ENCODE results near the gene ATL2.

The ATL2 gene

GRCh38 chr2:38362232-38362631, 14.8 kb downstream of the ATL2 start:
- no peak for DNase-seq
- Histone ChIP-seq H3K4me3 (ENCODE audit: low read depth, low read length) (no peak overlapping the region), H3K27me3 (ENCODE audit: insufficient read depth, low read depth, severe bottlenecking) (no peaks in the 10 kb centered on the region), H3K36me3 (peaks cover 5% of the 10 kb centered on the region; the same call in 1 of the 2 replicates), H3K9me3 (ENCODE audit: severe bottlenecking) (no peaks in the 10 kb centered on the region), H3K27ac (no peak overlapping the region)
- TF ChIP-seq, protein P1, sequence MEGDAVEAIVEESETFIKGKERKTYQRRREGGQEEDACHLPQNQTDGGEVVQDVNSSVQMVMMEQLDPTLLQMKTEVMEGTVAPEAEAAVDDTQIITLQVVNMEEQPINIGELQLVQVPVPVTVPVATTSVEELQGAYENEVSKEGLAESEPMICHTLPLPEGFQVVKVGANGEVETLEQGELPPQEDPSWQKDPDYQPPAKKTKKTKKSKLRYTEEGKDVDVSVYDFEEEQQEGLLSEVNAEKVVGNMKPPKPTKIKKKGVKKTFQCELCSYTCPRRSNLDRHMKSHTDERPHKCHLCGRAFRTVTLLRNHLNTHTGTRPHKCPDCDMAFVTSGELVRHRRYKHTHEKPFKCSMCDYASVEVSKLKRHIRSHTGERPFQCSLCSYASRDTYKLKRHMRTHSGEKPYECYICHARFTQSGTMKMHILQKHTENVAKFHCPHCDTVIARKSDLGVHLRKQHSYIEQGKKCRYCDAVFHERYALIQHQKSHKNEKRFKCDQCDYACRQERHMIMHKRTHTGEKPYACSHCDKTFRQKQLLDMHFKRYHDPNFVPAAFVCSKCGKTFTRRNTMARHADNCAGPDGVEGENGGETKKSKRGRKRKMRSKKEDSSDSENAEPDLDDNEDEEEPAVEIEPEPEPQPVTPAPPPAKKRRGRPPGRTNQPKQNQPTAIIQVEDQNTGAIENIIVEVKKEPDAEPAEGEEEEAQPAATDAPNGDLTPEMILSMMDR (IDR thresholded peaks at IDR 0.05; ENCODE audit: low read depth, low read length), result no peak

GRCh38 chr2:38360177-38360576, 16.9 kb downstream of the ATL2 start:
- Histone ChIP-seq H3K27me3 (ENCODE audit: insufficient read depth, low read depth, severe bottlenecking) (no peaks in the 10 kb centered on the region), H3K36me3 (peaks cover 5% of the 10 kb centered on the region; the same call in 1 of the 2 replicates), H3K27ac (no peak overlapping the region), H3K9me3 (ENCODE audit: severe bottlenecking) (no peaks in the 10 kb centered on the region), H3K4me3 (ENCODE audit: low read depth, low read length) (no peak overlapping the region)
- DNase-seq, result no peak
- TF ChIP-seq, protein P1 (IDR thresholded peaks at IDR 0.05; ENCODE audit: low read depth, low read length), result no peak

- DNase-seq, result no peak
- H3K4me3 ChIP-seq (ENCODE audit: low read depth, low read length), result no peak overlapping the region
These were observed 23.7 kb downstream of the ATL2 start for GRCh38 chr2:38353402-38353801.

DNA sequence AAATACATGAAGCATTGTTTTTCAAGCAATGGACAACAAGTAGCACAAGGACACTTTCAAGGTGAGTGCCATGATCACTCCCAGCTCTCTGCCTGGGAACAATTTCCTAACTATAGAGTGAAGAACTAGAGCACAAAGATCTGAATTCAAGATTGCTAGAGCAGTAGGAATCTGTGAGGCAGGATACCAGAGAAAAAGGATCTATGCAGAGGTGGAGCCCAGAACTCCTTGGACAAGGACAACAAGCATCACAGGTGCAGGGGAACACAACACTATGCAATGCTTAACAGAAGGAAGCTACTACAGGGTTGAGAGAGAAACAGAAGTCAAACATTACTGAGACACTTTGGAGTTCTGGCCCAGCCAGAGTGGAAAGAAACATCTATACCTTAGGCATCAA, 24.7 kb downstream of the ATL2 start:
- H3K4me3 ChIP-seq (ENCODE audit: low read depth, low read length), result no peak overlapping the region
- H3K36me3 ChIP-seq, result peaks cover 5% of the 10 kb centered on the region
- TF ChIP-seq, protein P1 (IDR thresholded peaks at IDR 0.05; ENCODE audit: low read depth, low read length), result no peak
- H3K27me3 ChIP-seq (ENCODE audit: insufficient read depth, low read depth, severe bottlenecking), result no peaks in the 10 kb centered on the region
- no peak overlapping the region for H3K27ac ChIP-seq
- no peak for DNase-seq
- H3K9me3 ChIP-seq (ENCODE audit: severe bottlenecking), result no peaks in the 10 kb centered on the region

More at GRCh38 chr2:38353402-38353801, 23.7 kb downstream of the ATL2 start:
- no peaks in the 10 kb centered on the region for H3K27me3 ChIP-seq (ENCODE audit: insufficient read depth, low read depth, severe bottlenecking)
- H3K36me3 ChIP-seq, result peaks cover 9% of the 10 kb centered on the region
- no peaks in the 10 kb centered on the region for H3K9me3 ChIP-seq (ENCODE audit: severe bottlenecking)
- no peak overlapping the region for H3K27ac ChIP-seq
- TF ChIP-seq, protein P1 (IDR thresholded peaks at IDR 0.05; ENCODE audit: low read depth, low read length), result no peak

- H3K36me3 ChIP-seq, result peaks cover 23% of the 10 kb centered on the region
- TF ChIP-seq, protein P1 (IDR thresholded peaks at IDR 0.05; ENCODE audit: low read depth, low read length), result no peak
- no peak overlapping the region for H3K4me3 ChIP-seq (ENCODE audit: low read depth, low read length)
These were observed 31.6 kb downstream of the ATL2 start for GRCh38 chr2:38345323-38346038.

GRCh38 chr2:38344813-38345212, 32.3 kb downstream of the ATL2 start:
- TF ChIP-seq, protein P1 (IDR thresholded peaks at IDR 0.05; ENCODE audit: low read depth, low read length), result no peak
- H3K36me3 ChIP-seq, result peaks cover 28% of the 10 kb centered on the region
- H3K9me3 ChIP-seq (ENCODE audit: severe bottlenecking), result no peaks in the 10 kb centered on the region
- no peak overlapping the region for H3K4me3 ChIP-seq (ENCODE audit: low read depth, low read length)
- H3K27me3 ChIP-seq (ENCODE audit: insufficient read depth, low read depth, severe bottlenecking), result no peaks in the 10 kb centered on the region
- DNase-seq, result no peak
- no peak overlapping the region for H3K27ac ChIP-seq

More at GRCh38 chr2:38345323-38346038, 31.6 kb downstream of the ATL2 start:
- no peak for DNase-seq
- no peaks in the 10 kb centered on the region for H3K27me3 ChIP-seq (ENCODE audit: insufficient read depth, low read depth, severe bottlenecking)
- H3K9me3 ChIP-seq (ENCODE audit: severe bottlenecking), result no peaks in the 10 kb centered on the region
- no peak overlapping the region for H3K27ac ChIP-seq

All from WERI-Rb-1 (cell line).